HepG2 (cell line): Measurements from ENCODE around the gene DNAJC18. TPM values are rescaled to one million over a fixed set of nuclear protein-coding genes. Genes with fewer than 3 reads are reported as not detected.

Source experiments
- ARNTL ChIP-seq: sonication (generic); formaldehyde crosslinking; IDR thresholded peaks from 2 replicates; pipeline ENCODE4 v1.4.0; 2020; ENCODE audit warnings: mild to moderate bottlenecking, missing genetic modification reagents
- DNMT1 ChIP-seq: sonication (generic); formaldehyde crosslinking; IDR thresholded peaks from 2 replicates; pipeline ENCODE4 v1.5.1; 2020; ENCODE audit warnings: mild to moderate bottlenecking, missing genetic modification reagents
- GABPA ChIP-seq, 2 experiments: IDR thresholded peaks; 2 replicates each; pipeline ENCODE4 v1.6.1; 2011 to 2016; ENCODE audit warnings: low read depth in 2 of 2, low read length in 1 of 2, missing biosample characterization in 1 of 2, missing genetic modification characterization in 1 of 2
- HNRNPUL1 ChIP-seq: fragments of 200-400 bp; formaldehyde crosslinking; IDR thresholded peaks from 2 replicates; pipeline ENCODE4 v1.6.1; 2017; ENCODE audit warnings: low read depth, mild to moderate bottlenecking, low read length, moderate library complexity
- KDM1A ChIP-seq: IDR thresholded peaks from 2 replicates; pipeline ENCODE4 v1.6.1; 2016; ENCODE audit warnings: missing compliant biosample characterization
- KLF16 ChIP-seq, 2 experiments: sonication (generic) in 1 of 2; formaldehyde crosslinking in 1 of 2; IDR thresholded peaks; 2 replicates each; pipeline versions ENCODE4 v1.6.1 to v1.8.0; 2016 to 2023; ENCODE audit warnings: missing genetic modification reagents in 2 of 2, missing compliant biosample characterization in 1 of 2
- PCBP2 ChIP-seq: fragments of 200-400 bp; formaldehyde crosslinking; optimal IDR thresholded peaks from 2 replicates; pipeline ENCODE3; 2018; ENCODE audit warnings: low read length, low read depth; ENCODE audit not compliant: poor library complexity, severe bottlenecking
- SAFB2 ChIP-seq: sonication (generic); formaldehyde crosslinking; IDR thresholded peaks from 2 replicates; pipeline ENCODE4 v1.5.1; 2020; ENCODE audit warnings: missing genetic modification reagents, low read depth, mild to moderate bottlenecking, borderline replicate concordance
- SALL1 ChIP-seq: sonication (generic); formaldehyde crosslinking; IDR thresholded peaks from 2 replicates; pipeline ENCODE4 v1.8.0; 2022; ENCODE audit warnings: mild to moderate bottlenecking, missing genetic modification reagents
- SMC3 ChIP-seq: IDR thresholded peaks from 2 replicates; pipeline ENCODE4 v1.6.1; 2011; ENCODE audit warnings: low read length, improper control_type of control experiment
- ZC3H4 ChIP-seq: sonication (generic); formaldehyde crosslinking; IDR thresholded peaks from 2 replicates; pipeline ENCODE4 v1.4.0; 2020; ENCODE audit warnings: missing genetic modification reagents, borderline replicate concordance
- ZNF224 ChIP-seq: sonication (generic); formaldehyde crosslinking; IDR thresholded peaks from 2 replicates; pipeline ENCODE4 v1.5.0; 2020; ENCODE audit warnings: mild to moderate bottlenecking, missing genetic modification reagents
- ZNF674 ChIP-seq: sonication (generic); formaldehyde crosslinking; IDR thresholded peaks from 2 replicates; pipeline ENCODE4 v1.5.0; 2020; ENCODE audit warnings: low read depth, mild to moderate bottlenecking, missing genetic modification reagents
- ZNF709 ChIP-seq: sonication (generic); formaldehyde crosslinking; IDR thresholded peaks from 2 replicates; pipeline ENCODE4 v1.5.0; 2020; ENCODE audit warnings: mild to moderate bottlenecking, missing genetic modification reagents
- ZNF720 ChIP-seq: sonication (generic); formaldehyde crosslinking; IDR thresholded peaks from 2 replicates; pipeline ENCODE4 v1.4.0; 2020; ENCODE audit warnings: missing genetic modification reagents
- ZNF883 ChIP-seq: sonication (generic); formaldehyde crosslinking; IDR thresholded peaks from 2 replicates; pipeline ENCODE4 v1.5.1; 2020; ENCODE audit warnings: mild to moderate bottlenecking, missing genetic modification reagents; ENCODE audit errors: not compliant biosample characterization
- polyA plus RNA-seq, 8 experiments: library from polyadenylated mRNA; depleted of rRNA in 3 of 8; stranded (reverse) in 7 of 8; unstranded in 1 of 8; fragments of >200 nt; fragmentation: Illumina TruSeq in 4 of 8; extraction: Trizol in 4 of 8; gene quantifications; 2 replicates each; pipeline versions ENCODE4 v1.2.1 to v1.2.3, GENCODE V29; 2011 to 2016; ENCODE audit warnings: low read depth in 4 of 8, missing spikeins in 1 of 8, mixed read lengths in 1 of 8; ENCODE audit not compliant: insufficient read depth in 1 of 8
- total RNA-seq, 5 experiments: library from RNA; depleted of rRNA; stranded (reverse); fragments of >200 nt; fragmentation: Illumina TruSeq; extraction: Trizol; gene quantifications; 2 replicates each; pipeline ENCODE4 v1.2.3, GENCODE V29; 2016; ENCODE audit warnings: low read depth in 1 of 5
- TF ChIP-seq, protein P1 (sequence below): sonication (generic); IDR thresholded peaks from 2 replicates; pipeline ENCODE4 v1.6.1; 2016; ENCODE audit warnings: low read depth, borderline replicate concordance
- TF ChIP-seq, protein P2 (sequence below): sonication (generic); formaldehyde crosslinking; conservative IDR thresholded peaks from 2 replicates; pipeline ENCODE4 v1.4.0; 2020; ENCODE audit warnings: missing genetic modification reagents
- TF ChIP-seq, protein P3 (sequence below): sonication (generic); formaldehyde crosslinking; IDR thresholded peaks from 2 replicates; pipeline ENCODE4 v1.4.0; 2020; ENCODE audit warnings: mild to moderate bottlenecking, missing genetic modification reagents
- TF ChIP-seq, protein P4 (sequence below): sonication (generic); formaldehyde crosslinking; IDR thresholded peaks from 2 replicates; pipeline ENCODE4 v1.4.0; 2020; ENCODE audit warnings: missing genetic modification reagents

Gene DNAJC18
- total and polyA plus RNA-seq, 2 of the 13 experiments (the other 11 are each of a cell fraction or from before 2014, with no cell fraction given): 6.5 to 6.6 TPM

DNA sequence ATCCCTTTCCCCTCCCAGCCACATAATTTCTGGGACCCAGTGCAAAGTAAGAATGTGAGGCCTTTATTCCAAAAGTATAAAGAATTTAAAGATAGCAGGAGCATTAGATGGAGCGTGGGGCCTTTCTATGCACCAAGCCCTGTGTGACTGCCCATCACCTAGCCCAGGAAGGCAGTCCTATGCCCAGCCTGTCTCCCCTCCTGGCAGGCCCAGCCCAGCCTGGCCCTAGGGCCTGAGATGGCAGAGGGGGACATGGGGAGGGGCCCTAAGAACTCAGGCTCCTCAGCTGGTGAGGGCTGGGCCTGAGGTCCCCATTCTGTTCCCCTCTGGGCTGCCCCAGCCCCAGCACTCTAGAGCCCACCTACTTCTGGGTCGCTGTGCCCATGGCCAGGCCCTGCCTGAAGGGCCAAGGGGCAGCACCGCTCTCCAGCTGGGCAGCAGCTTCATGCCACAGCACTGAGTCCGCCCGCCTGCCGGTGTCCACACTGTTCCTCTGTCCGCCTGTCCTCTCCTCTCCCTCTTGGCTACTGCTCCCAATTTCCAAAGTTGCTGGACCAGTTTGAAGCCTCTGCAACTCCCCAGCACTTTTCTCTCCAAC is 55.2 kb downstream of the DNAJC18 start (continued):
- TF ChIP-seq SALL1: no peak
- TF ChIP-seq ZNF674: no peak
- TF ChIP-seq KLF16 (CRISPR knock-in tag; IDR thresholded peaks at IDR 0.05): no peak
- TF ChIP-seq, protein P1, sequence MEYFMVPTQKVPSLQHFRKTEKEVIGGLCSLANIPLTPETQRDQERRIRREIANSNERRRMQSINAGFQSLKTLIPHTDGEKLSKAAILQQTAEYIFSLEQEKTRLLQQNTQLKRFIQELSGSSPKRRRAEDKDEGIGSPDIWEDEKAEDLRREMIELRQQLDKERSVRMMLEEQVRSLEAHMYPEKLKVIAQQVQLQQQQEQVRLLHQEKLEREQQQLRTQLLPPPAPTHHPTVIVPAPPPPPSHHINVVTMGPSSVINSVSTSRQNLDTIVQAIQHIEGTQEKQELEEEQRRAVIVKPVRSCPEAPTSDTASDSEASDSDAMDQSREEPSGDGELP: peak; percentile 40; the same call in 1 of the 2 replicates
- TF ChIP-seq, protein P2, sequence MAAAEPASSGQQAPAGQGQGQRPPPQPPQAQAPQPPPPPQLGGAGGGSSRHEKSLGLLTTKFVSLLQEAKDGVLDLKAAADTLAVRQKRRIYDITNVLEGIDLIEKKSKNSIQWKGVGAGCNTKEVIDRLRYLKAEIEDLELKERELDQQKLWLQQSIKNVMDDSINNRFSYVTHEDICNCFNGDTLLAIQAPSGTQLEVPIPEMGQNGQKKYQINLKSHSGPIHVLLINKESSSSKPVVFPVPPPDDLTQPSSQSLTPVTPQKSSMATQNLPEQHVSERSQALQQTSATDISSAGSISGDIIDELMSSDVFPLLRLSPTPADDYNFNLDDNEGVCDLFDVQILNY (CRISPR knock-in tag): no peak
- 0 out of 2 replicates have a peak, but pooled peaks have one; percentile 79 for TF ChIP-seq DNMT1 (CRISPR knock-in tag)
- no peak for TF ChIP-seq ARNTL (CRISPR knock-in tag)
- 0 out of 2 replicates have a peak, but pooled peaks have one; percentile 60 for TF ChIP-seq ZNF709 (CRISPR knock-in tag)
- no peak for TF ChIP-seq ZC3H4
- TF ChIP-seq SMC3: no peak
- TF ChIP-seq, protein P3, sequence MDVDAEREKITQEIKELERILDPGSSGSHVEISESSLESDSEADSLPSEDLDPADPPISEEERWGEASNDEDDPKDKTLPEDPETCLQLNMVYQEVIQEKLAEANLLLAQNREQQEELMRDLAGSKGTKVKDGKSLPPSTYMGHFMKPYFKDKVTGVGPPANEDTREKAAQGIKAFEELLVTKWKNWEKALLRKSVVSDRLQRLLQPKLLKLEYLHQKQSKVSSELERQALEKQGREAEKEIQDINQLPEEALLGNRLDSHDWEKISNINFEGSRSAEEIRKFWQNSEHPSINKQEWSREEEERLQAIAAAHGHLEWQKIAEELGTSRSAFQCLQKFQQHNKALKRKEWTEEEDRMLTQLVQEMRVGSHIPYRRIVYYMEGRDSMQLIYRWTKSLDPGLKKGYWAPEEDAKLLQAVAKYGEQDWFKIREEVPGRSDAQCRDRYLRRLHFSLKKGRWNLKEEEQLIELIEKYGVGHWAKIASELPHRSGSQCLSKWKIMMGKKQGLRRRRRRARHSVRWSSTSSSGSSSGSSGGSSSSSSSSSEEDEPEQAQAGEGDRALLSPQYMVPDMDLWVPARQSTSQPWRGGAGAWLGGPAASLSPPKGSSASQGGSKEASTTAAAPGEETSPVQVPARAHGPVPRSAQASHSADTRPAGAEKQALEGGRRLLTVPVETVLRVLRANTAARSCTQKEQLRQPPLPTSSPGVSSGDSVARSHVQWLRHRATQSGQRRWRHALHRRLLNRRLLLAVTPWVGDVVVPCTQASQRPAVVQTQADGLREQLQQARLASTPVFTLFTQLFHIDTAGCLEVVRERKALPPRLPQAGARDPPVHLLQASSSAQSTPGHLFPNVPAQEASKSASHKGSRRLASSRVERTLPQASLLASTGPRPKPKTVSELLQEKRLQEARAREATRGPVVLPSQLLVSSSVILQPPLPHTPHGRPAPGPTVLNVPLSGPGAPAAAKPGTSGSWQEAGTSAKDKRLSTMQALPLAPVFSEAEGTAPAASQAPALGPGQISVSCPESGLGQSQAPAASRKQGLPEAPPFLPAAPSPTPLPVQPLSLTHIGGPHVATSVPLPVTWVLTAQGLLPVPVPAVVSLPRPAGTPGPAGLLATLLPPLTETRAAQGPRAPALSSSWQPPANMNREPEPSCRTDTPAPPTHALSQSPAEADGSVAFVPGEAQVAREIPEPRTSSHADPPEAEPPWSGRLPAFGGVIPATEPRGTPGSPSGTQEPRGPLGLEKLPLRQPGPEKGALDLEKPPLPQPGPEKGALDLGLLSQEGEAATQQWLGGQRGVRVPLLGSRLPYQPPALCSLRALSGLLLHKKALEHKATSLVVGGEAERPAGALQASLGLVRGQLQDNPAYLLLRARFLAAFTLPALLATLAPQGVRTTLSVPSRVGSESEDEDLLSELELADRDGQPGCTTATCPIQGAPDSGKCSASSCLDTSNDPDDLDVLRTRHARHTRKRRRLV (CRISPR knock-in tag): no peak
- no peak for TF ChIP-seq PCBP2
- 0 out of 2 replicates have a peak, but pooled peaks have one; percentile 33 for TF ChIP-seq ZNF224
- no peak for TF ChIP-seq ZNF720 (CRISPR knock-in tag)
- TF ChIP-seq KDM1A (CRISPR knock-in tag): no peak
- no peak for TF ChIP-seq GABPA (IDR thresholded peaks at IDR 0.05; ENCODE audit: low read depth, low read length)
- TF ChIP-seq GABPA (CRISPR knock-in tag; IDR thresholded peaks at IDR 0.05; ENCODE audit: low read depth): no peak
- TF ChIP-seq SAFB2 (CRISPR knock-in tag): 0 out of 2 replicates have a peak, but pooled peaks have one; percentile 79
- TF ChIP-seq, protein P4, sequence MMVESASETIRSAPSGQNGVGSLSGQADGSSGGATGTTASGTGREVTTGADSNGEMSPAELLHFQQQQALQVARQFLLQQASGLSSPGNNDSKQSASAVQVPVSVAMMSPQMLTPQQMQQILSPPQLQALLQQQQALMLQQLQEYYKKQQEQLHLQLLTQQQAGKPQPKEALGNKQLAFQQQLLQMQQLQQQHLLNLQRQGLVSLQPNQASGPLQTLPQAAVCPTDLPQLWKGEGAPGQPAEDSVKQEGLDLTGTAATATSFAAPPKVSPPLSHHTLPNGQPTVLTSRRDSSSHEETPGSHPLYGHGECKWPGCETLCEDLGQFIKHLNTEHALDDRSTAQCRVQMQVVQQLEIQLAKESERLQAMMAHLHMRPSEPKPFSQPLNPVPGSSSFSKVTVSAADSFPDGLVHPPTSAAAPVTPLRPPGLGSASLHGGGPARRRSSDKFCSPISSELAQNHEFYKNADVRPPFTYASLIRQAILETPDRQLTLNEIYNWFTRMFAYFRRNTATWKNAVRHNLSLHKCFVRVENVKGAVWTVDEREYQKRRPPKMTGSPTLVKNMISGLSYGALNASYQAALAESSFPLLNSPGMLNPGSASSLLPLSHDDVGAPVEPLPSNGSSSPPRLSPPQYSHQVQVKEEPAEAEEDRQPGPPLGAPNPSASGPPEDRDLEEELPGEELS (CRISPR knock-in tag): no peak
- no peak for TF ChIP-seq HNRNPUL1
- TF ChIP-seq ZNF883 (CRISPR knock-in tag): no peak
